HG03135 (cell line): ENCODE data around the gene RANBP17.
"Not testable (repeated sequence)": the region's sequence is repeated elsewhere in the genome, so short reads cannot be mapped to it uniquely, and the experiment has no call there.

Experiments used
- ATAC-seq: cut with Tn5 transposase; IDR thresholded peaks from one replicate; pipeline ENCODE4 v1.9.1; 2021; ENCODE audit warnings: mild to moderate bottlenecking, moderate library complexity; ENCODE audit not compliant: unreplicated experiment

Gene RANBP17

GRCh38 chr5:170861917-170862766 lies at the start of gene RANBP17:
Gene RANBP17 (plus strand): TSS chr5:170862018.
- no peak for ATAC-seq

GRCh38 chr5:170813231-170813630 lies 48.6 kb upstream of the RANBP17 start:
- no peak for ATAC-seq

GRCh38 chr5:170817195-170817594 lies 44.6 kb upstream of the RANBP17 start:
- ATAC-seq, result no peak

- ATAC-seq, result no peak
Observed at GRCh38 chr5:170818232-170818631, 43.6 kb upstream of the RANBP17 start.

GRCh38 chr5:170819824-170820223 lies 42.0 kb upstream of the RANBP17 start:
- no peak for ATAC-seq

- ATAC-seq, result no peak
Observed at GRCh38 chr5:170821257-170821800, 40.5 kb upstream of the RANBP17 start.

- ATAC-seq, result no peak
Observed at GRCh38 chr5:170826117-170826516, 35.7 kb upstream of the RANBP17 start.

- ATAC-seq, result no peak
Observed at GRCh38 chr5:170832241-170832640, 29.6 kb upstream of the RANBP17 start.

GRCh38 chr5:170833981-170834380 lies 27.8 kb upstream of the RANBP17 start:
- ATAC-seq, result not testable (repeated sequence)

- ATAC-seq, result no peak
Observed at GRCh38 chr5:170836226-170836625, 25.6 kb upstream of the RANBP17 start.

GRCh38 chr5:170843870-170844269 lies 17.9 kb upstream of the RANBP17 start:
- ATAC-seq, result no peak

GRCh38 chr5:170844651-170845050 lies 17.2 kb upstream of the RANBP17 start:
- ATAC-seq, result no peak

- no peak for ATAC-seq
Observed at GRCh38 chr5:170846416-170846815, 15.4 kb upstream of the RANBP17 start.

- ATAC-seq, result no peak
Observed at GRCh38 chr5:170846846-170847245, 15.0 kb upstream of the RANBP17 start.

GRCh38 chr5:170848033-170848432 lies 13.8 kb upstream of the RANBP17 start:
- ATAC-seq, result no peak

- no peak for ATAC-seq
Observed at GRCh38 chr5:170849374-170849773, 12.4 kb upstream of the RANBP17 start.

GRCh38 chr5:170854566-170854965 lies 7.3 kb upstream of the RANBP17 start:
- ATAC-seq, result no peak

GRCh38 chr5:170857066-170857465 lies 4.8 kb upstream of the RANBP17 start:
- ATAC-seq, result no peak

GRCh38 chr5:170860415-170860814 lies 1.4 kb upstream of the RANBP17 start:
- no peak for ATAC-seq

GRCh38 chr5:170860818-170861666 lies 776 bp upstream of the RANBP17 start:
- no peak for ATAC-seq

- ATAC-seq, result no peak
Observed at GRCh38 chr5:170861667-170861916, 226 bp upstream of the RANBP17 start.

- no peak for ATAC-seq
Observed at GRCh38 chr5:170863646-170864045, 1.8 kb downstream of the RANBP17 start.
